T-helper 2 cell (primary cell): ENCODE measurements around the gene SNX24.
"Not testable (repeated sequence)": the region's sequence is repeated elsewhere in the genome, so short reads cannot be mapped to it uniquely, and the experiment has no call there.

Experiments used
- DNase-seq, 5 experiments: peaks; one replicate each; pipeline versions ENCODE4 v3.0.0 to v3.0.0-alpha.2; 2012 to 2022

The SNX24 gene

DNA sequence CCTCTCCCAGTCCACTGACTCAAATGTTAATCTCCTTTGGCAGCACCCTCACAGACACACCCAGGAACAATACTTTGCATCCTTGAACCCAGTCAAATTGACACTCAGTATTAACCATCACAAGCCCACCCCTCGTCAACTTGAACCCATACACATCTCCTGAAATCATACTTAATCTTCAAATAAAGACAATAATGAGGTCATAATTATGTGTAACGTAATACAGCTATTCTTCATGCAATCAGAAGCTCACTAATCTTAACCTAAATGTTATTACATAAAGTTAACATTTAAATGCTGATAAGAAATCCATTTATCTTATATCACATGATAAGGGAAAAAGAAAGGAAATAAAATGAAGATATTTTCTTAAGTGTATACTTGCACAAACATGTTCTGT, 125.9 kb downstream of the SNX24 start:
- DNase-seq = no peak

DNA sequence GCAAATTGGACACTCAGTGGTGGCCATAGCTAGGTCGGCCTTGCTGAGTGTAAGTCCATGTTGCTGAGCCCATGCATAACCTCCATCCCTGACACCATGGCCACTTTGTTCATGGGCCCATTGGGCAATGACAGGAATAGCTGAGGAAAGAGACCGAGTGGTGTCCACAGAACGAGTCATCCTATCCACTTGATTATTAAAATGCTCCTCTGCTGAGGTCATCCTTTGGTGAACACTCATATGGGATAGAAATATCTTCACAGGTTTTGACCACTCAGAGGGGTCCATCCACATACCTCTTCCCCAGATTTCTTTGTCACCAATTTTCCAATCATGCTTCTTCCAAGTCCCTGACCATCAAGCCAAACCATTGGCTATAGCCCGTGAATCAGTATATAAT, 127.5 kb downstream of the SNX24 start:
- no peak for DNase-seq

- not testable (repeated sequence) for DNase-seq
Measured at GRCh38 chr5:122973759-122974158, 128.3 kb downstream of the SNX24 start.

DNA sequence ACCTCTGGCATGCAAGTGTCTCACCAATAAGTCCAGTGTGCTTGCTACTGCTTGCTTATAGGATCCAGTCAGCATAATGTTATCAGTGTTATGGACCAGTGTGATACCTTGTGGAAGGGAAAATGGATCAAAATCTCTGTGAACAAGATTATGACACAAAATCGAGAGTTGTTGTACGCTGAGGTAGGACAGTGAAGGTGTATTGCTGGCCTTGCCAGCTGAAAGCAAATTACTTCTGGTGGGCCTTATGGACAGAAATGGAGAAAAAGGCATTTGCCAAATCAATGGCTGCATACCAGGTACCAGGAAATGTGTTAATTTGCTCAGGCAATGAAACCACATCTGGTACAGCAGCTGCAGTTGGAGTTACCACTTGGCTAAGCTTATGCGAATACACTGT, 128.8 kb downstream of the SNX24 start:
- DNase-seq = not testable (repeated sequence)

- DNase-seq = no peak
Measured at GRCh38 chr5:122977319-122977718, 131.9 kb downstream of the SNX24 start.

DNA sequence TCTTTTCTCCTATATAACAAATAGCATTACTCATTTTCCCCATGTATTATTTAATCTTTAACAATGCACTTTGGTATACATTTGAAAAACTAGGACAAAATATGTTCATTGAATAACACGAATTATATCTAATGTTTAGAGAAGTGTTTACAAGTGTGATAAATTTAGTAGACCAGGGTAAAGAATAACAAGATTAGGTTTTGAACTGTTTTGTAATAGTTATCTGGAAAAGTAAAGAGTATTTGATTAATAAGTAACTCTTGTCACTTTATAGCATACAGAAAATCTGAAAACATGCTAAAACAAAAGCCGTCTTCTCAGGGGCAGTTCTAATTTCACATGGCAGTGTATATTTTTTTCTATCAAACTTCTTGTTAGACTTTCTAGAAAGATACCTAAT, 132.7 kb downstream of the SNX24 start:
- no peak for DNase-seq

DNA sequence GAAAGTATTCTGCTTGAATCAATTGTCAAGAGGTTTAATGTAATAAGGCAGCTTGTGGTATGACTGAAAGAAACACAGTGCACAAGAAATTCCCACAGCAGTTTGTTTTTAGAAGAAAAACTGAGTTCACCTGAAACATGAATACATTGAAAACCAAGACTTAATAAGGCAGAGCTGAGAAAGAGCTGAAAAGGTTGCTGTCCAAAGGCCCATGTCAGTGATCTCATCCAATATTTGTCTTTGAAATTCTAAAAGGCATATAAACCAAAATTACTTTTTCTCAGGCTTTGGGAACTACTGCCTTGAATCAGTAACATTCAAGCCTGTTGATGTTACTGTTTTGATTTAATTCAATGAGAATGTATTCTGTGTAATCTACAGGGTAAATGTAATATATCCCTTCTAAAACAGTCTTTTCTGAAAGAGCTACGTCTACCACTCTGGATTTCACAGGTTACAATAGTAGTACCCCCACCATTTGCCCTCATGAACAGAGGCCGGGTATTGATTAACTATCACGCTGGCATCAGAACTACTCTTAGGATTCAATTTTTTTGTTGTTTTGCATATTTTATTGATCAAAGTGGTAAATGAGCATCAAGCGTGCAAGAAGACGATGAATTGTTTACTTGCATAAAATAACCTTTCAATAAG, 133.4 kb downstream of the SNX24 start:
- no peak for DNase-seq

DNA sequence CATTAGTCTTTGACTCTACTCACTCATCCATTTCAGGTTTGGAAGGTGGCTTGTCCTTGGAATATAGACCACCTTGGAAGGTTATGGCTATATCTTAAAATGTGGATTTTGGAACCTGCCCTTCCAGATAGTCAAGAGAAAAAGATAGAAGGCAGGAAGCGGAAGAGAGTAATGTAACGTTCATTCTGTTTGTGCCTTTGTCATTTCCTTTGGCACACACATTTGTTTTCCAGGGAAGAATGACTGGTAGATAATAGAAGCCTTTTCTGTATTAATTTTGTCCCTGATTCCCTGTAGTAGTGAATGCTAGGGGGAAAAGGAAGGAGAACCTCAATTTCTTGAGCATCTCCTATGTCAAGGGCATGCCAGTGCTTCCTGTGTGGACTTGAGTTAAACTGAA, 136.4 kb downstream of the SNX24 start:
- DNase-seq = no peak

DNA sequence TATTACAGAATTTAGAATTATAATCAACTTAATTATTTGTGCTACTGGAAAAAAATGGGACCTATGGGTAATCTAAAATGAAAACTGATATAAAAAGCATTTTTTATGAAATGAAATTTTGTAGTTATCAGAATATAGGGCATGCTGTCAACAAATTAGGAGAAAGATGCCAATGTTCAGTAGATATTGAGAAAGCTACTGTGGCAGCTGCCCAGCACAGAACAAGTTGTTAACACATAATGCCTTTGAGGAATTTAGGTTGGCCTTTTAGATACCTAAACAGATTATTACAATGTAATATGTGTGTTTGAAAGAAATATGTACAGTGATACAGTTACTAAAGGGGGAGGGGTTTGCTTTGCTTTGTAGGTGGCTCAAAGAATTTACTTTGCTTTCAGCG, 137.0 kb downstream of the SNX24 start:
- DNase-seq = no peak

DNA sequence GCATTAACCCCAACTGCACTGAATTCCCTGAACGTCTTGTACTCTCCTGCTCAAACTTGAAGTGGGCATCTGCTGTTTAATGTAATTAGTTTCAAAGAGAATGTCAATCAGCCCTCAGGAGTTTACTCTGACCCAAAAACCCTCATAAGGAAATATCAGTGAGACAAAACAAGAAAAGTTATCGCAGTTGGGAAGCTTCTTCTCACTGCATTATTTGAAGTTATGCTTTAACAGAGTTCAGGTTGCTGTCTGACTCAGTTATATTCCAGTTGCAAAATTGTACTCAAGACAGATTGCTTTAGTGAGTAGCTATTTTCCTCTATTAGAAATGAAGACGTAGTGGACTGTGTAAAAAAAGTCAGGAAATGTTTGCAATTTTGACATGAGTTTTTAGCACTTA, 139.0 kb downstream of the SNX24 start:
- no peak for DNase-seq

DNA sequence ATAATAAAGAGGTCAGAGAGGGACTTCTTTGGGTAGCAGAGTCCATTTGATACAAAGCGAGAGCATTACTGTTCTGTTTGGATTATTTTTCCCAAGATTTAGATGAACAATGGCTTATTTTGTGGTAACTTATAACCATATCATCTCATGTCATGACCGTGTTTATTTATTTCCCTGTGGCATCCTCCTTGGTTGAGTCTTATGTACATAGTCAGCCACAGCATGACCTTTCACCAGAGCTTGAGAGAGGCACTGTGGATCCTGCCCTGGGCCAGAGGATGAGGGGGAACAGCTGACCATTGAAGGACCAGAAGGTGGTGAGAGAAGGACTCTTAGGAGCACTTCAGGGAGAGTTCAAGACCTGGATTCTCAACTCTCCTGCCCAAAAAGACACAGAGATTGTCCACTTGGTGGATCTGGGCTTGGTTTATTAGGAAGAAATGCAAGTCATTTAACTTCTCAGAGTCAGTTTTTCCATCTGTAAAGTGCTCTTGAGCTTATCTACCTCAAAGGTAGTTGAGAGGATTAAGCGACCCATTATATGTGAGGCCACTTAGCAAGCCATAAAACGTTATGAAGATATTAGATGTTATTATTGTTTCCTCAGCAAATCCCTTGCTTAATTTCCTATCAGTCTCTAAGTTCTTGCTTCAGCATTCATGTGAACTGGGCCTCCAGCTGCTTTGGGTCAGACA, 139.7 kb downstream of the SNX24 start:
- DNase-seq = no peak

- no peak for DNase-seq
Measured at GRCh38 chr5:122985954-122986721, 140.7 kb downstream of the SNX24 start.

- DNase-seq = no peak
Measured at GRCh38 chr5:122996091-122996490, 150.7 kb downstream of the SNX24 start.

GRCh38 chr5:122997294-122997693, 151.9 kb downstream of the SNX24 start:
- DNase-seq = no peak

DNA sequence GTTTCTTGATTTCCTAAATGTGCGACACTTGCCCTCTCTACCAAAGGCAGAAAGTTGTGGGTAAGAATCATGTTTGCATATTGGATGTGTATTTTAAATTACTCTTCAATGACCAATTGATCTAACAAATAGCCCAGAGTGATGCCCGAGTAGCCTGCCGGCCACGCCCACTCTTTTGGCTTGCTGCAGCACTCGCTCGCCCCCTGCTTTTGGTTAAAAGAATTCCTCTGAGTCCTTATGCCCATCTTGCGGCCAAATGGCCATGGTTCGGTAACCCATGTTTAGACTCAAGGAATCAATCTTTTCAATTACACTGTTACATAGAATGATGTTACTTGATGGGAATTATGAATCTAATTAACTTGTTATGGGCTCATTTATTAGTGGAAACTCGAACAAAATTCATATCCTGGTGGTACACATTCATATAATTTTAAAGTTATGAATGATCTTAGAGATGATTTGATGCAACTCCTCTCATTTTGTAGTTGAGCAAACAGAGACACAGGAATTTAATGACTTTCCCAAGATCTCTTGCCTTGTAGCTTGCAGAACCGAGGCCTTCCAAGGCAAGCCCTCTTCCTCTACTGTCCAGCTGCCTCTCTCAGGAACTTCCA, 154.6 kb downstream of the SNX24 start:
- peak in 1 of 5 experiments; percentile 24 for DNase-seq

DNA sequence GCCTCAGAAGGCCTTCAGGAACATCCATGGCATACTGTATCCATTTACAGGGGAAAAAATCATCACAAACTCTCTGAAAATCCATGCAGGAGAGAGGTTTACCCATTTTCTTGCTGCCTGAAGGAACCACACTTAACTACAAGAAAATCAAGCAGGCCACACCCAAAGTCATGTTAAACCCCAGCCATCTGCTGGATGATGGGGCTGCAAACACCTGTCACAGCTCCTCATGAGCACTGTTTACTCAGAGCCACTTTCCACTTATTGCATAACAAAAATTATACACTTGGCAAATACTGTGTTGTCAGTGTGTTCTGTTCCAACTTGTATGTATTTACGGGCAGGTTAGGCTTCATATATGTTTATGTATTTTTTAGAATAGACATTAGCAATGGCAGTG, 155.3 kb downstream of the SNX24 start:
- DNase-seq = no peak

- no peak for DNase-seq
Measured at GRCh38 chr5:123001808-123002207, 156.4 kb downstream of the SNX24 start.

- no peak for DNase-seq
Measured at GRCh38 chr5:123007182-123007581, 161.8 kb downstream of the SNX24 start.

DNA sequence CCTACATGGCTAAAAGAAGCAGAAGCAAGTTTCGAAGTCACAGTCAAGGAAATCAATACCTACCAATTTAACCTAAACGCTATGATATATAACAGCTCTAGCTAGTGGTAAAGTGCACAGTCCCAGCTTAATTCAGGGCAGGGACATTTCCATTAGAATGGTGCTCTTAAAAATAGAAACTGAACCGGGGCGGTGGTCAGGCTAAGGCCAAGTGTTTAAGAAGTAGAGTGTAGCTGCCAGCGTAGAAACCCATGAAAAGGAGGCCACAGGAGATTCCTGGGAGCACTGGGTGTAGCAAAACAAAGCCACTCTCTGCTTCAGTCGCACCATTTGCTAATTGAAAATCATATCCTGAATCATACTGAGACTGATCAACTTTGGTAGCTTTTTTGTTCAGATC, 162.3 kb downstream of the SNX24 start:
- no peak for DNase-seq

DNA sequence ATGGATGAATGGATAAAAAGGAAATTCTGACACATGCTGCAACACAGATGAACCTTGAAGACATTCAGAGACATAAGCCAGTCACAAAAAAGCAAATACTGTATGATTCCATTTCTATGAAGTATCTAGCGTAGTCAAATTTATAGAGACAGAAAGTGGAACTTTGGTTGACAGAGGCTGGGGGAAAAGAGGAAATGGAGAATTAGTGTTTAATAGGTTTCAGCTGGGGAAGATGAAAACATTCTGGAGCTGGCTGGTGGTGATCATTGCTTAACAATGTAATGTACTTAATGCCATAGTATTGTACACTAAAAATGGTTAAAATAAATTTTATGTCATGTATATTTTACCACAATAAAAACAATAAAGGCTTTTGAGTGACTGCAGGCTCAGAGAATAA, 166.9 kb downstream of the SNX24 start:
- no peak for DNase-seq

DNA sequence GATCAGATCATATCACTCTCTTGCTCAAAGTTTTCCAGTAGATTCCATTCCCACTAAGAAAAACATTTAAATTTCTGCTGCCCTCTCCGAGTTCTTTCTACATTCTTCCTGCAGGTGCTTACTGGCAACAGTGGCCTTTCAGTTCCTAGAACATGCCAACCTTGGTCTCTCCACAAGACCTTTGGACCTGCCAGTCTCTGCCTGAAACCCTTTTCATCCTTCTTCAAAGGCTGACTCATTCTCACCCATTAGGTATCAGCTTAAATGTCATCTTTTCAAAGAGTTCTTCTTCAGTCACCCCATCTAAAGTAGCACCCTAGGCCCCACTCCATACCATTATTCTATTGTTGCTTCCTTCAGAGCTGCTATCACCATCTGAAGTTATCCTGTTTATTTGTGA, 169.3 kb downstream of the SNX24 start:
- DNase-seq = no peak

DNA sequence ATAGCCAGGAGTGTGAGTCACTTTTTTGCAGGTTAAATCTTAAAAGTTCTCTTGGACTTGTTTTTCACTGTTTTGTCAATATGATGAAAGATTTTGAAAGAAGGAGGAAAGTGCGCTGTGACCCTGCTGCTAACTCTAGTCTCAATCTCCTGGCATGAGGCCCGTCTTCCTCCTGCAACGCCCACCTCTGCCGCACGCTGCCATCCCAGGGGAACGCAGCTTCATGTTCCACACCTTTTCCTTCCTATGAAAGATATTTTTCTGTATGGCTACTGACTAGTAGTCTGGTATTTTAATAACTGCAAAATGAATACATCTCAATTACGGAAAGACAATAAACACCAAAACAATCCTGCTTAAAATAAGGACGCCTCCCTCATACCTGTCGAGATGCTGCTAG, 182.8 kb downstream of the SNX24 start:
- no peak for DNase-seq

DNA sequence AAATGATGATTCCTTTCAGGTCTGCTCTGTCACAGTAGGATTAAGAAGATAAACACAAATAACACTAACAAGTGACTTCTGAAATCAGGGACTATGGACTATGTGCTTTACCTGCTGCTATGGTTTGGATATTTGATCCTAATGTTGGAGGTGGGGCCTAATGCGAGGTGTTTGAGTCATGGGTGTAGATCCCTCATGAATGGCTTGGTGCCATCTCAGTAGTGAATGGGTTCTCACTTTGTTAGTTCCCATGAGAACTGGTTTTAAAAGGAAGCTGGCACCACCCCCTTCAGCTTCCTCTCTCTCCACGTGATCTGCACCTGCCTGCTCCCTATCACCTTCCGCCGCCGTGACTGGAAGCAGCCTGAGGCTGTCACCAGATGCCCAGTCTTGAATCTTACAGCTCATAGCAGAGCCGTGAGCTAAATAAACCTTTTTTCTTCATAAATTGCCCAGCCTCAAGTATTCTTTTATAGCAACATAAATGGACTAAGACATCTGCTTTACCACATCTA, 187.8 kb downstream of the SNX24 start:
- DNase-seq = no peak
